Measurements from ENCODE around the gene ADGRD1.

The ADGRD1 gene

DNA sequence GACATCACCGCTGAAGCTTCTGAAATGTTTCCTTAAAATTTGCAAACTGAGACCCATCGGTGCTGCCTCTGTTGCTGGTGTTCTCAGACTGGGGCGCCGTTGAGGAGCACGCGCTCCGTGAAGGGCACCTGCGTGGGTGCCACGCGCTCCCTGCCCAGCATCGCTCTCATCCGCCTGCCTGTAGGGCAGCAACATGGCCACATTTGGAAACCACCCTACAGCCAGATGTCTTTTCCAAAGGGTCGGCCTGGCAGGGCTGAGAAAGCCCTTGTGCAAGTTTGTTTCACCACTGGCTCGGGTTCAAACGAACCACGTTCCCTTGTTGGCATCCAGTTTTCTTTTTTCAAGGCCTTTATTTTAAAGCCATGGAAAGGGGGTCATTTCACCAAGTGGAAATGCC, 13.9 kb downstream of the ADGRD1 start:
- DNase-seq, result no peak

DNA sequence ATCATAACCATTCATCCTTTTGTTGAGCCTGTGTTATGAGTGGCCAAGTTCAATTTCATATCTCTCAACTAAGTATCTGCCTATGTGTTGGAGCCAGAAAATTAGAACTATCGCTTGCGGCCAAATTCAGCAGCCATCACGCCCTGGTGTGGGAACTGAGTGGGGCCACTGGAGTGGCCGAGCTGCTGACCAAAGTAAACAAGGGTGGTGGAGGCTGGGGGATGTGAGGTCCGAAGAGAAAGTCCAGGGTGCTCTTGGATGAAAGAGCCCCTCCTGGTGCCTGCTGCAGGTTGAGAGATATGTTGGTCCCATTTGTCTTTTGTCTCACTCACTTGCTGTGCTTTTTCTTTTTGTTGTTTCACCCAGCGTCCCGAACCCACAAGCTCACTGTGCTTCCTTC, 14.9 kb downstream of the ADGRD1 start:
- no peak for DNase-seq

DNA sequence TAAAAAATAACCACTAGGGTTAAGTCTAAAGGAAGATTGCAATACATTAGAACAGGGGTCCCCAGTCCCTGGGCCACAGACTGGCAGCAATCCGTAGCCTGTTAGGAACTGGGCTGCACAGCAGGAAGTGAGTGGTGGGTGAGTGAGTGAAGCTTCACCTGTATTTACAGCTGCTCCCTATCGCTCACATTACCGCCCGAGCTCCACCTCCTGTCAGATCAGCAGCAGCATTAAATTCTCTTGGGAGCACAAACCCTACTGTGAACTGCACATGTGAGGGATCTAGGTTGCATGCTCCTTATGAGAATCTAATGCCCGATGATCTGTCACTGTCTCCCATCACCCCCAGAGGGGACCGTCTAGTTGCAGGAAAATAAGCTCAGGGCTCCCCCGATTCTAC, 15.5 kb downstream of the ADGRD1 start:
- DNase-seq, result no peak

DNA sequence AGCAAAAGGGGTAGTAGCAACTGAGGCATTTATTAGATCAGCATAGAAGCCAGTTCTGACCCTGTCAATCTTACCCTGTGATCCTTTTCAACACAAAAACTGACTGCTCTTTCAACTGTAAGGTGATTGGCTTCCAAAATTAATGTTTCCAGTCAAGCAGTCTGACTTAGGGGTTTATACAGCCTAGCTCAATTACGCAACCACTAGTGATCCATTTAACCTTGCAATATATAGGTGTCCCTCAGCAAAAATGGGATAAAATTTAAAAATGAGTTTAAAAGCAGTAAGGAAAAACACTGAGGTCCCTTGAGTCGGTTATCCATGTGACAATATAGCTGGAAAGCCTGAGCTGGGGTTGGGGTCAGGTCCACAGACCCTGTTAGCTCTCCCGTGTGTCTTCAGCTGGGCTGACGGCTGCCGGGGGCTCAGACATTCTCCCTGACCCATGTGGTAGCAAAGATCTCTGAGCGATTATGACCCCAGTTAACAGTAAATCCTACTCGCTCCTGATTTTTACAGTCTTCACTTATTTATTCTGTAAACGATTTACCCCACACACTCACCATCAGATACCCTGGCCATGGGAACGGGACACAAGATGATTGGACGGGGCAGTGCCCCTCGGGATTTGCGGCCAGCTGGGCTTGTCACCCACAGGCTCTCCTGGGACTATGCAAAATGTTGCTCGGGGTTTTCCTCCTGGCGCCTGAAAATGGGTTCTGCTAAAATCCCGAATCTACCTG, 16.6 kb downstream of the ADGRD1 start:
- DNase-seq, result no peak

DNA sequence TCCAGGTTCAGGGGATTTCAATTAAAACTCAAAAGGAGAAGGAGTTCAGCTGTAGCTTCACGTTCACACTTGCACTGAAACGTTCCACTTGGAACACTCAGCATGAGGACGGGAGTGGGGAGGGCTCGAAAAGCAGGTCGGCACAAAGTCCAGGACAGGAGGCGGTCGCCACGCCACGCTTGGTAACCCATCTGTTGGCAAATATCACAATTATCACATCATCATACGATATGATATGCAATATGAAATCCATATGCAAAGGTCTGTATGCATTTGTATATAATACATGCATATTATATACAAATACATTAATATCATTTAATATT, 17.2 kb downstream of the ADGRD1 start:
- no peak for DNase-seq

DNA sequence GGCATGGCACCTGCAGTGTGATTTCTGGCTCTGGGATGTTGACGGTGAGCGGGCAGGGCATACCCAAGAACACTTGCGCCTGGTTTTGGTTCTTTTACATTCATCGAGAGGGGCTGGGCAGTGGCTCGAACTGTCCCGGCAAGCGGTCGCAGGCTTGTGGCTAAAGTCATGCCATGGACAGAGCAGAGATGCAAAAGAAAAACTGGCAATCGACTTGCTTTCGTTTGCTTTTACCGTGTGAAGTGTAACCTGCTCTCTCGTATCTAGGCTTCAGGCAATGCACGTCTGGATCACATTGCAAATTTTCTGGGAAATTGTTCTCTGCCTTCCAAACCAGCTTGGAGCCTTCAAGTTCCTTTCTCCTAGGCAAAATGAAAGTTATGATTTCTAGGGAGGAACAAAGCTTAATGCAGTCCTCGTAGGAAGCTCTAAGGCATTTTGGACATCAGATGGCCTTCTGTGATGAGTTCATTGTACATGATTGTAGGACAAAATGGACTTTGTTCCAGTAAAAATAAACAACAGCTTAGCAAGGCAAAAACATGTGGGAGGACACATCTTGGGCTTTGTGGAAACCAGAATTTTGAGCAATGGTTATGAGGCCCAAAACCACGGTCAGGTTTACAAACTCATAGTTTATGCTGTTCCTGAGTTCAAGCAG, 18.3 kb downstream of the ADGRD1 start:
- no peak for DNase-seq

DNA sequence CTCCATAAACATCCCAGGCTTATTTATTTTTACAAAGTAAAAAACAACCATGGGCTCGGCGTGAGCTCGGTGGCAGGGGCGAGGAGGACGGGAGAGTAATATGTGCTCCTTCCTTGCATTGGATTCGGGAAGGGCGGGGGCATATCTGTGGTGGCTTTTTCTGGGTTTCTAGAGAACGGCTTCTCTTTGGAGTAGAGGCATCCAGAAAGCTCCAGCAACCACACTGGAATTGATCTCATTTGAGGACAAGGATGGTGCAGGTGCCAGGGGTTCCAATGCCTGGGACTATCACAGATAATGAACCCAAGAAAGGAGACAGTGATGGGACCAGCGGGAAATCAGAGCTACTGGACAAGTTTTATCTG, 18.9 kb downstream of the ADGRD1 start:
- no peak for DNase-seq

DNA sequence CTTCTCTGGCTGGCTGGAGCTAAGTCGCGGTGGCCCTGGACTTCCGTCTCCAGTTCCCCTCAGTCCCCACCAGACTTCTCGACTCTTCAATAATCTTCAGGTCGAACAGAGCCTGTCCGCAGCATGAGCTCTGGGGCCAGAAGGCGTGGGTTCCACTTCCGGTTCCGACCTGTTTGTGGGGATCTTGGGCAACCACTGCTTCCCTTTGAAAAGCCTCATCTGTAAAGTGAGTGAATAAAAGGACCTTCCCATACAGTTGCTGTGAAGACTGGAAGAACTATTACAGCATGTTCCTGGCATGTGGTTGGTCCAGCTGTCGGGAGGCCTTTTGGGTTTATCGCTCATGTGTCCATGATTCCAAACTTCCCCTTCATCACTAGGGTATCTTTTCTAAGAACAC, 19.4 kb downstream of the ADGRD1 start:
- no peak for DNase-seq

DNA sequence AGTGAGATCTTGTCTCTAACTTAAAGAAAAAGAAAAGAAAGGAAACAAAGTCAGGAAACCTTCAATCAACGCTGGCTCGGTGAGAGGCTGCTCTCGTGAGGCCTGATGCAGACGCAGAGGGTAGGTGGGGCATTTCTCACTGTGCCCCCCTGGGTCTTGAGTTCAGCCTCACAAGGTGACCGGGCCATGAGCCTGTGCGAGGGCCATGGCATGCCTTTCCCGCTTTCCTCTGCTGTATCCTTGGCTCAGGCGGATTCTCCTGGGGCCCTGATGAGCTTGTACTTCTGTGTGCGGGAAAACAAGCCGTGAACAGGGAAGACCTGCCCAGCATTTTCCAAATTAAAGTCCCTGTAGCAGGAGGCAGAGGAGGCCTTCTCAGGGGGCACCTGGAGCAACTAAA, 20.2 kb downstream of the ADGRD1 start:
- no peak for DNase-seq

DNA sequence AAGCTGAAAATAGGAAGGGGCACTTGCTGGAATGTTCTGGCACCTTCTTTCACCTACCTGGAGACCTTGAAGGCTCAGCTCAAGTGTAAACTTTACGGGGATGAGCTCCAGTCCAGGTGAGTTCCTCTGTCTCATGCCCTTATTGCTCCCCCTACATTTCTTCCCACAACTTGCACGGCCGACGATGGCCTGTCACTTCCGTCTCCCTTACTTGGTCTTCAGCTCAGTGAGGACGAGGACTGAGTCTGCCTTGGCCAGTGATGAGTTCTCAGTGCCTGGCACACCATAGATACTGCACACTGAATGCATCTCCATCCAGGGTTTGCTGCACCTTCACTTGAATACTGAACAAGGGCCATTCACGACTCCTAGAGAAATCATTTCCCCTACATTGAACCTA, 21.4 kb downstream of the ADGRD1 start:
- no peak for DNase-seq

DNA sequence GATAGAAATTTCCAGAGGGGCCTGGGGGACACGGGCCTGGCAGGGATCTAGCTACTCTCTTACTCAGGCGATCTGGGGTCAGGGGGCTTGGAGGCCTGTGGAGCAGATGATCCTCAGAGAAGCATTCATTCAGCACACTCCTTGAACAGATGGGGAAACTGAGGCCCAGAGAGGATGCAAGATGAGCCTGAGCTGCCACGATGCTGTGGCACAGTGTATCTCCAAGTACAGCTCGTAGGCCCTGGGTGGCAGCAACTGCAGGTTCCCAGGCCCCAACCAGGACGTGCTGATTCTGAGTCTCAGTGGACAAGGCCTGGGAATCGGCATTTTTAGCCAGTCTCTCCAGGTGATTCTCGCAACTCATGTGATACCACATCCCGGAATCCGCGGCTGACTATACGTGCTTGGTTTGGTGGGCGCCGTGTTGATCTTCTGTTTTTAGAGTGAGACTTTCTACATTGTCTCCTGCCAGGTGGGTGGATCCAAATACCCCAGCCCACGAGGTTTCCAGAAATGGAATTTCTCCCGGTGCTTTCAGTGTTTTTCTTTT, 22.5 kb downstream of the ADGRD1 start:
- DNase-seq, result no peak

DNA sequence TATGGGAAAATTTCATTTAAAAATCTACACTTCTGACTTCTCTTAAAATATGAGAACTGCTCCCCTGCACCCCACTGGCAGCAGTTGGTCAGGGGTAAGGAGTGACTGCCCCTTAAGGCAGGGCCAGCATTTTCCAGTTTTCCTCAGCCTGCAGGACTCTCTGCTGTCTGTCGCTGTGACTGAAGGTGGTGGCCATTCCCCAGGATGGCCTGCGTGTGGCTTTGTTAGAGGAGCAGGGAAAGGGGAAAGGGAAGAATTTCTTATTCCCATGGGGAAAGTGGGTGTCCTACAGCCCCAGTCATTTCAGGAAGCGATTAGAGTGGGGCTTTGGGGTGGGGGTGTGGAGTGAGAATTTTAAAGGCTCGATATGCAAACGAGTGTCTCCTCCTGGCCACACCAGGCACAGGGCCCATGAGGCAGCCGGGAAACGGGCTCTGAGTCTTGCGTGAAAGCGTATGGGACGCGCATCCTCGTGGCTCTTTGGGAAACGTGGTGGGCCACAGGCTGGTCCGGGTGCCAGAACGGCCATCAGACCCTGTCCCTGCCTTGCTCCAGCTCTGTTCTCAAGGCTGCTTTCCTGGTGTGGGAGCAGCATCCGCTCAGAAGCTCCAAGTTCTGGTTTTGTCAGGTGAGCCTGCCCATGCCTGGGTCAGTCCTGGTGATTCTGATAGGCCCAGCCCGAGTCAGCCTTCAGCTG, 23.5 kb downstream of the ADGRD1 start:
- no peak for DNase-seq

DNA sequence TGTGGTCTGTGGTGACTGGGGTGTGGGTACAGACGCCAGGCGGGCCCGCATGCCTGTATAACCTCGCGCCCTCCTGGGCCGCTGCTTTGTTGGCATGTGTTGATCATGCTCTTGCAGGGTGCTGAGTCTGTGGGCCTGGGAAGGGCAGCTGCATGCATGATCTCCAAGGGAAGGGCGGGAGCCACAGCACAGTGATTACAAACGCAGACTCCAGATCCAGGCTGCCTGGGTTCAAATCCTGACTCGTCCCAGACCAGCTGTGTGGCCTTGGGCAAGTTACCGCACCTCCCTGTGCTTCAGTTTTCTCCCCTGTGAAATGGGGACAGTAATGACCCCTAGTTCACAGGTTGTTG, 24.0 kb downstream of the ADGRD1 start:
- no peak for DNase-seq

DNA sequence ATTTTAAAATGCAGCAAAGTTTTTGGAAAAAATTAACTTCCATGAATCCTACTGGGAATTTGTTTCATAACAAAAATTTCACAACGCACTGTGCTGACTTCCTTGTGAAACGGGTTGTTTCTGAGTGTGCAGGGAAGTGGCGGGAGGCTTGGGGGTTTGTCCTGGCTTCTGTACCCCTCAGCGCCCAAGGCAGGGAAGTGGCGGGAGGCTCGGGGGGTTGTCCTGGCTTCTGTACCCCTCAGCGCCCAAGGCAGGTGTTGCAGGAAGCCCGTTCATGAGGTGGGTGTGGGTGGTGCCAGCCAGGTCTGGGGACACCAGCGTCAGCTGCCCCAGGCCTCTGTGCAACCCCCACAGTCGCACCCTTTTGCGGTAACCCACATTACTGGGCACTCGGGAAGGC, 25.1 kb downstream of the ADGRD1 start:
- DNase-seq, result no peak

DNA sequence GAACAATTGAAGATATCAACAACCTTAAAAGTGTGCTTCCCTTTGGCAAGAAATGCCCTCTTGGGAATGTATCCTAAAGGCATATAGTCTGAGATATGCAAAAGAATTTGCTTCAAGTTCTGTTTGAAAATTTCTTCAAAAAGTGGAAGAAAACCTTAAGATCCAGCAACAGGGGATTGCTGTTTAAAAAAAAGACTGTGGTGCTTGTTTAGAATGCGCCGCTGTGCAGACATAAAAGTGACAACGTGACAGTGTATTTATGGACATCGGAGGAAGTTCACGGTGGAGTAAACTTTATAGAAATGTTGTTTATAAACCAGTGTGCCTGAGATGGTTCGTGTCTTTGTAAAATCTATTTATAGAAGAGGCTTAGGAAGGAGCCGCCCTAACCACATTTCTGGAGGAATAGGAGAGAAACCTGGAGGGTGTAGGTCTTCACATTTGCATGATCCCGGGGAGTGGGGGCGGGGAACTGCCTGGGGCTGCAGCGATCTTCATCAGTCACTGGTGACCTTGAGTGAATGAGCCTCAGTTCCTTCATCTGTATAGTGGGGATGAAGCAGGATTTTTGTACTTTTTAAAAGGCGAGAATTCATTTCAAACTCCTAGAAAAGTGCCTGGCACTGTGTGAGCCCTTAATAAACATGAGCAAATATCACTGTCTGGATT, 27.5 kb downstream of the ADGRD1 start:
- no peak for DNase-seq

DNA sequence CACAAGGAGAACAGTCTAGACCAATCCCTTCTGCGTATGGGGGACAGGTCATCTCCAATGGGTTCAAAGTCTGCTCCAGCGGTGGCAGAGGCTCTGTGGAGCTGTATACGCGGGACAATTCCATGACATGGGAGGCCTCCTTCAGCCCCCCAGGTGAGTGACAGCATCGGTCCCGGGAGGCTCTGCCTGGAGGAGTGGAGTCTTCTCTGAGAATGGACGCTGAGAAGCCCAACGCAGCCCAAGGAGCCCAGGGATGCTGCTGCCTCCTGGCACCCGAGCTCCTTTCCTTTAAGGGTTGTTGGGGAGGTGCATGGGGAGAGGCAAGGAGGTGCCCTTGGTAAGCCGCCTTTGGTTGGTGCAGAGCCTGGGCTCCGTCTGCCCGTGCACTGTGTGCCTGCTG, 28.2 kb downstream of the ADGRD1 start:
- DNase-seq, result no peak

DNA sequence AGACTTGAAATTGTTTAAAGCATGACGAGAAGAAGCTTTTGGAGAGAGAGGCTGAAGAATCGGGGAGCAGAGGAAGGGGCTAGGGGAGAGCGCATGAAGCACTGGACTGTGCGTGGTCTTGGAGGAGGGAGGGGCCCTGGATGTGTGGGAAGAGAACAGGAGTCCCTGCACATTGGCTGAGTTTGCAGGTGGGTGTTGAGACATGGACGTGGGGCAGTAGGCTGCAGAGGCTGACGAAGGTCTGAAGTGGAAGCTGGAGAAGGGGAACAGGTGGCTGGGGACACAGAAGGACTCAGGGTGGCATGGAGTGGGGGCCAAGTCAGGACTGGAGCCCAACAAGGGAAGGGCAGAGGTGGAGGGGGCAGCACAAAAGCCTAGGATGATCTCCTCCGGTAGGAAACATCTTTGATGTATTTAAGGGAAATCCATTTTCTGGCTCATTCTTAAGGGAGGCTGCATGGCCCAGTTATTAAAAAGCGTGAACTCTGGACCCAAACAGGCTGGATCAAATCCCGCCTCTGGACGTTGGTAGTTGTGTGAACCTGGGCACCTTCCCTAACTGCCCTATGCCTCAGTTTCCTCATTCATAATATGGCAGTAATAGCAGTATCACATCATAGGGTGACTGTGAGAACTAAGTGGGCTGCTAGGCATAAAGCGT, 29.0 kb downstream of the ADGRD1 start:
- DNase-seq, result no peak

DNA sequence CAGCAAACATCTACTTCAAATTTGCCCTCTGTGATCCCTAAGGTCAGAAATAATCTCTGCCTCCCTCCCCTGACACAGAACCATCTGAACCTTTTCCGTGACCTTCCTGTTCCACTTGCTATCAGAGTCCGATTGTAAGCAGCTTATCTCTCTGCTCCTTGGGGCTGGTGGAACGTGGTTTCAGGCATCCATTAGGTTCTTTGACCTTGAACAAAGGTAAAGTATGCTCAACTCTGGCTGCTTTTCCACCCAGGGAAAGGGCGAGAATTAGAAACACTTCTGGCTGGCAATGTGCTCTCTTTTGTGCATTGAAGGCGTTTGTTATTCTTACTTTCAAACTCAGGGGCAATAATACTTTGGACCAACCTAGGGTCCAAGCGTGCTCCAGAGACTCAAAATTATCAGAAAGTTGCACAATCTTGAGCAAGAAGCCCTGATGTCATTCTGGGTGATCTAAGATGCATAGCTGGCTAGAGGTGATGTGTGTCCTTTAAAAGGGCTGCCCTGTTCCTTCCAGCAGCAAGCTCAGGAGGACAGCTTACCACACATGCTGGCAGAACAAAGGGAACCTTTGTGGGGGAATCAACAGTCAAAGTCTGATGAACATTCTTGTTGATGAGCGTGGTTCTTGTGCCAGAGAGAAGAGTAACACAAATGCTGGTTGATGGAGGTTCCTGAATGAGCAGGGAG, 29.8 kb downstream of the ADGRD1 start:
- no peak for DNase-seq

DNA sequence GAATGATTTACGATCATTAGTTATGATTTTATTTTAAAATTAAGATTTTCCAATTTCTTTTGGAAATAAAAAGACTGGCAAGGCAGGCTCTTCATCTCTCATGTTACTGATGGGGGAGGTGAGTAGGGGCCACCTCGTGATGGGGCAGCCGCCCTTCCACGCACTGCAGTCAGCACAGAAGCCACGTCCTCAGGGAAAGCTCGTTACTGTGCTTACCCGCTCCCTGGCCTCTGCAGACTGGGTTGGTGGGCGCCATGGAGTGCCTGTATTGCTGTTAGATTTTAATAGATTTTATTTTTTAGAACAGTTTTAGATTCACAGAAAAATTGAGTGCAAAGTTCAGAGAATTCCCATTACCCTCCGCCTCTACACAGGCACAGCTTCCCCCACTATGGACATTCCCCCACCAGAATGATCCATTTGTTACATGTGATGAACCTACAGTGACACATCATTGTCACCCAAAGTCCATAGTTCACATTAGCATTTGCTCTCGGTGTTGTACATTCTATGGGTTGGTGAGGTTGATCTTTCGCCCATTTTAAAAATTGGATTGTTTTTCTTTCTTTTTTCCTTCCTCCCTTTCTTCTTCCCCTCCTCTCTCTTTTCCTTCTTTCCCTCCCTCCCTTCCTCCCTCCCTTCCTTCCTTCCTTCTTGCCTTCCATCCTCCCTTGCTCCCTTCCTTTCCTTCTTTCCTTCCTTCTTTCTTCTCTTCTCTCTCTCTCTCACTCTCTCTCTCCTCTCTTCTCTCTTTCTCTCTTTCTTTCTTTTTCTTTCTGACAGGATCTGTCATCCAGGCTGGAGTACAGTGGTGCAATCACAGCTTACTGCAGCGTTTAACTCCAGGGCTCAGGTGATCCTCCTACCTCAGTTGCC, 30.7 kb downstream of the ADGRD1 start:
- DNase-seq, result no peak

DNA sequence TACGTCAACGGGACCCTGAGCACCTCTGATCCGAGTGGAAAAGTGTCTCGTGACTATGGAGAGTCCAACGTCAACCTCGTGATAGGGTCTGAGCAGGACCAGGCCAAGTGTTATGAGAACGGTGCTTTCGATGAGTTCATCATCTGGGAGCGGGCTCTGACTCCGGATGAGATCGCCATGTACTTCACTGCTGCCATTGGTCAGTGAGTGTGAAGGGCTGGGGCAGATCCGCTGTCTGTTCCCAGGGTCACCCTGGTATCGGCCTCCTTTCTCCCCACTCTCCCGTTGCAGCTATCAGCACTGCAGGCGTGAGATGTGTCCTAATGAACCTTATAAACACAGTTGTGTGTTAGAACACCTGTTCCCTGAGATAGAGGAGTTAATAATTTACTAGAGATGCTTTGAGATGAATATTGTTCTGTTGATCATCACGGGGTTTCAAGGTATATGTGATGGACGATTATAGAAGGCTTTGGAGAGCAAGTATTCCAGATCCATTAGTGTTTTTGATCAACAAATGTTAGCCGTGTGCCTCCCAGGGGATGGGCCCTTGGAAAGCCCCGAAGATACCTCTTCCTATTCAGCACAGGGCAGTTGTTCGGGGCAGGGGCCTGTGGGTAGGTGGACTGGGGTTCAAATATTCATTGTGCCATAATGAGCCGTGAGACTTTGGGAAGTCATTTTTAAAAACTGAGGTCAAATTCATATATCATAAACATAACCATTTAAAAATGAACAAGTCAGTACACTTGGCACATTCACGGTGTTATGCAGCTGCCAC, 33.6 kb downstream of the ADGRD1 start:
- no peak for DNase-seq

DNA sequence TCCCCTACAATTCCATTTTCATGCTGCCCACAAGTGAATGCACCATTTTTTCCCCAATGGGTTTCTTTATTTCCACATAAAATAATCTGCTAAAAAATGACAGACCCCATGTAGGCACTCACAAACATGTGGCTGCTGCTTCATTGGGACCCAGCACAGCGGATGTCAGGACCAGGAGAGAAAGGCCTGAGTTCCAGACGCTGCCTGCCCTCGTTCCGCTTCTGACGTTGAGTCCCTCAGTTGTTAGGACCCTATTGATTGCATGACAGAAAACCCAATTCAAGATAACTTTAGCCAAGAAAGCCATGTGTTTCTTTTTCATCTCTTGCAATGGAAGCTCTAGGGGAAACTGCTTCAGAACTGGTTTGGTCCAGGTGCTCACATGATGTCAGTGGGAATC, 34.6 kb downstream of the ADGRD1 start:
- no peak for DNase-seq
